Esophagus muscularis mucosa (tissue), 4 donors: ENCODE data around the gene UGT1A10. TPM values are rescaled to one million over a fixed set of nuclear protein-coding genes. Genes with fewer than 3 reads are reported as not detected.

ENCODE experiments used
- DNase-seq: peaks from one replicate; pipeline ENCODE4 v3.0.0-alpha.2; 2017; ENCODE audit errors: extremely low spot score
- H3K27ac ChIP-seq, 4 donors: fragments of 200-600 bp; sonication (generic); replicated peaks in 1 of 4; 1 replicate in 3 of 4; 2 replicates in 1 of 4; pipeline ENCODE4 v1.5.1; 2016 to 2019; ENCODE audit warnings: mild to moderate bottlenecking in 1 of 4
- H3K27me3 ChIP-seq, 4 donors: fragments of 200-600 bp; sonication (generic); one replicate each; pipeline versions ENCODE4 v1.5.1 to v1.6.0; 2016 to 2019
- H3K36me3 ChIP-seq, 4 donors: fragments of 200-600 bp; sonication (generic); one replicate each; pipeline ENCODE4 v1.5.1; 2016 to 2019
- H3K4me1 ChIP-seq, 4 donors: fragments of 200-600 bp; sonication (generic); one replicate each; pipeline ENCODE4 v1.5.1; 2016 to 2019
- H3K4me3 ChIP-seq, 4 donors: fragments of 200-600 bp; sonication (generic); 1 replicate in 2 of 4; 2 replicates in 2 of 4; pipeline ENCODE4 v1.5.1; 2016 to 2019; ENCODE audit warnings: mild to moderate bottlenecking in 4 of 4, moderate library complexity in 1 of 4
- H3K9me3 ChIP-seq, 4 donors: fragments of 200-600 bp; sonication (generic); 1 replicate in 3 of 4; 2 replicates in 1 of 4; pipeline ENCODE4 v1.5.1; 2016 to 2019
- EP300 ChIP-seq: sonication (generic); formaldehyde crosslinking; IDR thresholded peaks from one replicate; pipeline ENCODE4 v1.6.1; 2017; ENCODE audit warnings: antibody characterized with exemption
- POLR2A ChIP-seq: fragments of 450-650 bp; IDR thresholded peaks from one replicate; pipeline ENCODE4 v1.6.1; 2017; ENCODE audit warnings: antibody characterized with exemption, moderate library complexity, mild to moderate bottlenecking, low read depth
- POLR2AphosphoS5 ChIP-seq, 2 donors: sonication (generic); formaldehyde crosslinking; IDR thresholded peaks; one replicate each; pipeline ENCODE4 v1.6.1; 2017; ENCODE audit warnings: antibody characterized with exemption in 2 of 2
- whole genome bisulfite sequencing: methylation state at CpG from one replicate; pipeline ENCODE4 v1.1.5; 2018; 5-methylcytosine and 5-hydroxymethylcytosine counted together
- intact Hi-C: fragments of 100-400 bp; cut with DNase I; formaldehyde crosslinking; loops from one replicate; pipeline ENCODE4 v1.15.1; 2023
- total RNA-seq, 4 donors: library from RNA; depleted of rRNA; stranded (reverse); fragments of >200 nt; gene quantifications; one replicate each; pipeline versions ENCODE4 v1.1.0 to v1.2.1, GENCODE V29; 2016
- TF ChIP-seq, protein P1 (sequence below), 3 experiments: fragments of 200-600 bp in 2 of 3; fragments of 450-650 bp in 1 of 3; sonication (generic) in 2 of 3; IDR thresholded peaks; one replicate each; pipeline ENCODE4 v1.5.1; 2017 to 2019; ENCODE audit warnings: antibody characterized with exemption in 3 of 3, mild to moderate bottlenecking in 2 of 3, moderate library complexity in 1 of 3

Gene UGT1A10
- total RNA-seq, 4 donors from 2014 or later: not detected

DNA sequence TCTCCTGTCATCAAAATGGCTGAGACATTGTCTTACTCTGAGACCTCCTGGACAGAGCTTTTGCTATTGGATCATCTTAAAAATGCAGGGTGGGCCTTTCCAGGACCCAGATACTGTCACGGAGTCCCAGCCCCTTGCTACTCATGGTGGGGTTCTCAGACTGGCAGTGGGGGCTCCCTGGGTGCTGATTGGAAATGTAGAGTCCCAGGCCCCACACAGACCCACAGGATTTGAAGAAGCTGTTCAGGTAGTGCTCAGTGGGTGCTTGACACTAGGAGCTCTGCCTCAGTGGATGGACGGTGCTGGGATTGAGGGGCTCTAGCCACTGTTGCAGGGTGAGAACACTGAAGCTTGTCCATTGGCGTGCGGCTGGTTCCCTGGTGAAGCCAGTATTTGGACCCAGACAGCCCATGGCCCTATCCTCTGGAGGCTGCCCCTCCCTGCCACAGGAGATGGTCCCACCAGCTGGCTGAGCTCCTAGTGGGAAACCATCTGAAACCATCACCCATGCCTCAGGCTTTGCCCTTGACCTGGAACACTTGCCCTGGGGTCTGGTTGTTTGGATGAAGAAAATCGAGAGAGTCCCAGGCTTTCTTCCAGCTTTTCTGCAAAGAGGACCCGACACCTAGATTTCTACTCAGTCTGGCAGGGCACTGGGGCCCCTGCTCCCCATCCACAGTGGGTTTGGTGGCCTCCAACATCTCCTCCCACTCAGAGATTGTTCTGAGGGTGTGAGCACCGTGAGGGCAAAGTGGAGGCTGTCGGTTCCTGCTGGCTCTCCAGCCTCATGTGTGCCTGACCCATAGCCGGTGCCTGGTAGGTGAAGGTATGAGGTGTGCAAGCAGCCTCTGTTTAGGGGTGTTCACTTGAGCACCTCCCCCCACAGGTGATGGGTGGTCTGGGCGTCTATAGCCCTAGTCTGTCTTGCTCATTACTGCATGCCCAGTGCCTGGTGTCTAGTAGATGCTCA is 172.0 kb downstream of the UGT1A10 start:
- WGBS: 62% methylated on average over 4 of the region's 10 CpGs
- TF ChIP-seq POLR2AphosphoS5 (IDR thresholded peaks at IDR 0.05): no peak
- TF ChIP-seq EP300: no peak
- no peak for TF ChIP-seq POLR2A
- TF ChIP-seq, protein P1, sequence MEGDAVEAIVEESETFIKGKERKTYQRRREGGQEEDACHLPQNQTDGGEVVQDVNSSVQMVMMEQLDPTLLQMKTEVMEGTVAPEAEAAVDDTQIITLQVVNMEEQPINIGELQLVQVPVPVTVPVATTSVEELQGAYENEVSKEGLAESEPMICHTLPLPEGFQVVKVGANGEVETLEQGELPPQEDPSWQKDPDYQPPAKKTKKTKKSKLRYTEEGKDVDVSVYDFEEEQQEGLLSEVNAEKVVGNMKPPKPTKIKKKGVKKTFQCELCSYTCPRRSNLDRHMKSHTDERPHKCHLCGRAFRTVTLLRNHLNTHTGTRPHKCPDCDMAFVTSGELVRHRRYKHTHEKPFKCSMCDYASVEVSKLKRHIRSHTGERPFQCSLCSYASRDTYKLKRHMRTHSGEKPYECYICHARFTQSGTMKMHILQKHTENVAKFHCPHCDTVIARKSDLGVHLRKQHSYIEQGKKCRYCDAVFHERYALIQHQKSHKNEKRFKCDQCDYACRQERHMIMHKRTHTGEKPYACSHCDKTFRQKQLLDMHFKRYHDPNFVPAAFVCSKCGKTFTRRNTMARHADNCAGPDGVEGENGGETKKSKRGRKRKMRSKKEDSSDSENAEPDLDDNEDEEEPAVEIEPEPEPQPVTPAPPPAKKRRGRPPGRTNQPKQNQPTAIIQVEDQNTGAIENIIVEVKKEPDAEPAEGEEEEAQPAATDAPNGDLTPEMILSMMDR (IDR thresholded peaks at IDR 0.05): no peak
- Histone ChIP-seq H3K4me1 (no peaks in the 10 kb centered on the region), H3K4me3 (no peak overlapping the region), H3K27ac (no peak overlapping the region), H3K36me3 (no peaks in the 10 kb centered on the region), H3K9me3 (no peaks in the 10 kb centered on the region), H3K27me3 (peaks cover 0 to 16% (median 0%) of the 10 kb centered on the region in 4 donors)
- no peak for DNase-seq
- intact Hi-C loops: no loop called here

DNA sequence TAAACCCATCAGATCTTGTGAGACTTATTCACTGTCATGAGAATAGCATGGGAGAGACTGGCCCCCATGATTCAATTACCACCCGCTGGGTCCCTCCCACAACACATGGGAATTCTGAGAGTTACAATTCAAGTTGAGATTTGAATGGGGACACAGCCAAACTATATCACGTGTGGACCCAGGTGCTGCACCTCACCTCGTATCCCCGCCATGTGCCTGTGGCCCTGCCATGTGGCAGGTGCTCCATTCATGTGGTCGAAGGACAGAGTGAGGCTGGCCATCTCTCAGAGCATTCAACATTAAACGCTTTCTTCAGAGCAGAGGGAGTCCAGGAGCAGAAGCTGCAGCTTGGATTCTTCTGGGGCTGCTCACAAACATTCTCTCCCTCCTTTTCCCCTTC is 174.1 kb downstream of the UGT1A10 start:
- Histone ChIP-seq H3K4me1 (no peaks in the 10 kb centered on the region), H3K9me3 (no peaks in the 10 kb centered on the region), H3K36me3 (no peaks in the 10 kb centered on the region), H3K27ac (no peak overlapping the region), H3K27me3 (peaks cover 0 to 16% (median 0%) of the 10 kb centered on the region in 4 donors), H3K4me3 (no peak overlapping the region)
- TF ChIP-seq POLR2A: no peak
- TF ChIP-seq EP300: no peak
- TF ChIP-seq POLR2AphosphoS5 (IDR thresholded peaks at IDR 0.05): no peak
- TF ChIP-seq, protein P1 (IDR thresholded peaks at IDR 0.05): no peak
- intact Hi-C loops: no loop called here
- DNase-seq: no peak
- 94% methylated on average over 3 of the region's 6 CpGs for WGBS

DNA sequence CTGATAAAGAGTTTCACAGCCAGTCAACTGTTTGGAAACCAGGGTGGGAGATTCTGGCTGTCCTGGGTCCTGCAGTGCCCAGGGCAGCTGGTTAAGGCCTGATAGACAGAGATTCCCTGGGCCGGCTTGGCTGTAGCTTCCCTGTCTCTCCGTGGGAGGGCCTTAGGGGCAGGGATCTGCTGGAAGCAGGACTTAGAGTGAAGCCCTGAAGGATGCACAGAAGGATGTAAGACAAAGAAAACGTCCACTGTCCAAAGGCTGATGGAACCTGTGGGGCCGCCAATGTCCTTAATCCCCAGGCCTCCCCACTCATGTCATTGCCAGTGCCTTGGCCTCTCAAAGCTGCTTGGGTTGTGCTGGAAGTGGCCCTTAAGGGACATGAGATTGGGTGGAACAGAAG is 174.8 kb downstream of the UGT1A10 start:
- DNase-seq: no peak
- no peak for TF ChIP-seq POLR2A
- no peak overlapping the region for H3K27ac ChIP-seq
- WGBS: 68% methylated on average over 4 of the region's 4 CpGs
- no peak overlapping the region for H3K4me3 ChIP-seq
- H3K9me3 ChIP-seq: no peaks in the 10 kb centered on the region
- peaks cover 0 to 16% (median 0%) of the 10 kb centered on the region in 4 donors for H3K27me3 ChIP-seq
- H3K4me1 ChIP-seq: no peaks in the 10 kb centered on the region
- H3K36me3 ChIP-seq: no peaks in the 10 kb centered on the region
- intact Hi-C loops: no loop called here

DNA sequence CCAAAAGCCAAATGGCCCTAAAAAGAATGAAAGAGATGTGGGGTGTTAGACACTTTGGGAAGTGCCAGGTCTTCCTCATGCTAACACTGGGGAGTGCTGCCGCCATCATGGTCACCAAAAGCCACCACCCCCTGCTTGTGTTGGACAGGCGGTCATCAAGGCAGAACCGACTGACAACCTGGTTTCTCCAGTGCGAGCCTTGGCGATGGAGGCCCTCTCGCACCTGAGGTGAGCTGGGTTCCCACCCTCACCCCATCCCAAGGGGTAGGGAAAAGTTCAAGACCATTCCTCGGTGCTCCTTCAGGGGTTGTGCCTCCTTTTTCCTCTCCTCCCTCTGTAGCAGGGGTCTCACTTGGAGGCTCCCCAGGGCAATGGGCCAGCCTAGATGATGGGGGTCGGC is 175.5 kb downstream of the UGT1A10 start:
- DNase-seq: no peak
- intact Hi-C loops: no loop called here
- H3K27ac ChIP-seq: no peak overlapping the region
- no peaks in the 10 kb centered on the region for H3K36me3 ChIP-seq
- peaks cover 0 to 16% (median 0%) of the 10 kb centered on the region in 4 donors for H3K27me3 ChIP-seq
- 94% methylated on average over 8 of the region's 8 CpGs for WGBS
- no peak for TF ChIP-seq EP300
- no peak for TF ChIP-seq POLR2AphosphoS5 (IDR thresholded peaks at IDR 0.05)
- TF ChIP-seq, protein P1 (IDR thresholded peaks at IDR 0.05): no peak
- no peak for TF ChIP-seq POLR2A
- no peaks in the 10 kb centered on the region for H3K9me3 ChIP-seq
- H3K4me1 ChIP-seq: no peaks in the 10 kb centered on the region
- H3K4me3 ChIP-seq: no peak overlapping the region

DNA sequence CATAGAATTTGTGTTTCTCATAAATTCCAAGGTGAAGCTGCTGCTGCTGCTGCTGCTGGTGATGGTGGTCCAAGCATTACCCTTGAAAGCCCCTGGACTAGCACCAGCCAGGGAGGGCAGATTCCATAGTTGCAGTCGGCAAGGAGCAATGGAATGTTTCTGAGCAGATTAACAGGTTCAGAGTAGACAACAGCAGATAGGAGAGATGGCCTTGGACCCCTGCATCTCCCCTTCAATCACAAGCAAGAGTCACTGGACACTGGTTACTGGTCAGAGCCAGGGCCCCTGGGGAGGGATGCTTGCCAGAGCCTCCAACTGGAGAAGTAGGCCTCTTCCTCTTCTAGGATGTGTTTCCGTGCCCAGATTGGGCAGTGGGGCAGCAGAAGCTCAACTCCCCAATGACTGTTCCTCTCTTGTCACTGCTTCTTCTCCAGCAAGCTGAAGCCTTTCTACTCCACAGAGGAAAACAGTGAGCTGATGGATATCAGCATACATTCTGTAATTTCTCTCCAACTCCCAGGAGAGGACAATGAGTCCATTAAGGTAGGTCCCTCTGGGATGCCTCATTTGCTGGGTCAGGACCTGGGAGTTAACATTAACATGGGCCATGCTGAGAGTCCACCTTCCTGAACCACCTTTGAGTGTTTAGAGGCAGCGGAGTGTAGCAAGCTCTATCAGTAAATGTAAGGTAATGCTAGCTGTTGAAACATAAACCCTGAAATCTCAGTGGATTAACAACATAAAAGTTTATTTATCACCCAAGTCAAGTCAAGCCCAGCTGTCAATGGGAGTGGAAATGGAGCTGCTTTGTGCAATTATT is 177.2 kb downstream of the UGT1A10 start:
- DNase-seq: no peak
- Histone ChIP-seq H3K4me1 (no peaks in the 10 kb centered on the region), H3K36me3 (no peaks in the 10 kb centered on the region), H3K4me3 (no peak overlapping the region), H3K27me3 (peaks cover 0 to 3% (median 0%) of the 10 kb centered on the region in 4 donors), H3K9me3 (no peaks in the 10 kb centered on the region), H3K27ac (no peak overlapping the region)
- intact Hi-C loops: no loop called here
- TF ChIP-seq POLR2A: no peak
- no peak for TF ChIP-seq POLR2AphosphoS5 (IDR thresholded peaks at IDR 0.05)
- TF ChIP-seq, protein P1 (IDR thresholded peaks at IDR 0.05): no peak
- TF ChIP-seq EP300: no peak
- WGBS: 69% methylated on average over 3 of the region's 3 CpGs
